IMR-90 (cell line): ENCODE results near the gene PGA4. TPM values are rescaled to one million over a fixed set of nuclear protein-coding genes. Genes with fewer than 3 reads are reported as not detected.
"Not testable (repeated sequence)": the region's sequence is repeated elsewhere in the genome, so short reads cannot be mapped to it uniquely, and the experiment has no call there.

Source experiments
- ATAC-seq: fragments of 200-7000 bp; cut with Tn5 transposase; 2 replicates; pipeline ENCODE4 v1.9.1; 2020; ENCODE audit warnings: low read depth, mild to moderate bottlenecking, moderate library complexity
- BruUV-seq: library from RNA; stranded (reverse); fragments of 400-500 nt; replicated peaks from 2 replicates; lab custom pipeline; 2021; lab: Mats Ljungman, UMichigan
- CTCF ChIA-PET: fragments of 300-600 bp; formaldehyde crosslinking; extraction: SDS; loops from one replicate; lab custom pipeline; 2021; ENCODE audit warnings: antibody characterized with exemption; lab: Yijun Ruan, JAX
- POLR2A ChIA-PET: fragments of 300-600 bp; sonication (Branson Sonifier 250); formaldehyde crosslinking; loops from one replicate; lab custom pipeline; 2022; ENCODE audit warnings: antibody characterized with exemption; ENCODE audit not compliant: unreplicated experiment; lab: Charles Lee
- DNase-seq: peaks from one replicate; pipeline ENCODE4 v3.0.0; 2013
- H2AFZ ChIP-seq: replicated peaks from 2 replicates; pipeline ENCODE3; 2013; ENCODE audit warnings: low read length, mild to moderate bottlenecking; ENCODE audit not compliant: poor library complexity
- H2AK5ac ChIP-seq: 2 replicates; pipeline ENCODE4 v1.6.1; 2013; ENCODE audit warnings: low read depth, low read length, inconsistent platforms
- H2AK9ac ChIP-seq: replicated peaks from 2 replicates; pipeline ENCODE3; 2013; ENCODE audit warnings: mild to moderate bottlenecking, low read depth, low read length, moderate library complexity; ENCODE audit not compliant: poor library complexity
- H2BK120ac ChIP-seq: 2 replicates; pipeline ENCODE4 v1.6.1; 2013; ENCODE audit warnings: low read depth, low read length, inconsistent platforms
- H2BK15ac ChIP-seq: 3 replicates; pipeline ENCODE4 v1.6.1; 2013; ENCODE audit warnings: low read depth, low read length, inconsistent platforms
- H2BK20ac ChIP-seq: 2 replicates; pipeline ENCODE4 v1.6.1; 2013; ENCODE audit warnings: low read depth, mild to moderate bottlenecking, inconsistent platforms, low read length, moderate library complexity
- H2BK5ac ChIP-seq: 2 replicates; pipeline ENCODE4 v1.6.1; 2013; ENCODE audit warnings: mild to moderate bottlenecking, low read depth, low read length, inconsistent platforms; ENCODE audit not compliant: poor library complexity, severe bottlenecking
- H3K14ac ChIP-seq: replicated peaks from 2 replicates; pipeline ENCODE4 v1.6.1; 2013; ENCODE audit warnings: low read depth, low read length, inconsistent platforms
- H3K18ac ChIP-seq: 2 replicates; pipeline ENCODE4 v1.6.1; 2013; ENCODE audit warnings: low read depth, low read length, control low read depth
- H3K23ac ChIP-seq: 2 replicates; pipeline ENCODE4 v1.6.1; 2013; ENCODE audit warnings: low read depth, low read length, inconsistent platforms
- H3K27ac ChIP-seq: 2 replicates; pipeline ENCODE4 v1.5.1; 2013; ENCODE audit warnings: mild to moderate bottlenecking, control low read depth, low read length; ENCODE audit not compliant: insufficient read depth
- H3K27me3 ChIP-seq: 2 replicates; pipeline ENCODE4 v1.6.1; 2013; ENCODE audit warnings: low read length; ENCODE audit not compliant: control insufficient read depth, insufficient read depth
- H3K36me3 ChIP-seq: 2 replicates; pipeline ENCODE4 v1.6.1; 2013; ENCODE audit warnings: low read length, mixed read lengths; ENCODE audit not compliant: control insufficient read depth, insufficient read depth
- H3K4ac ChIP-seq: 2 replicates; pipeline ENCODE4 v1.6.1; 2013; ENCODE audit warnings: low read depth, low read length, inconsistent platforms
- H3K4me1 ChIP-seq: 2 replicates; pipeline ENCODE4 v1.6.1; 2013; ENCODE audit warnings: low read length, mixed read lengths; ENCODE audit not compliant: control insufficient read depth, insufficient read depth
- H3K4me2 ChIP-seq: 2 replicates; pipeline ENCODE4 v1.6.1; 2013; ENCODE audit warnings: low read depth, mild to moderate bottlenecking, control low read depth, low read length, moderate library complexity
- H3K4me3 ChIP-seq: 2 replicates; pipeline ENCODE4 v1.5.1; 2013; ENCODE audit warnings: low read depth, mild to moderate bottlenecking, control low read depth, low read length, moderate library complexity; ENCODE audit not compliant: insufficient read depth
- H3K56ac ChIP-seq: 2 replicates; pipeline ENCODE4 v1.6.1; 2013; ENCODE audit warnings: low read length, inconsistent platforms; ENCODE audit not compliant: insufficient read depth; ENCODE audit errors: extremely low read depth
- H3K79me1 ChIP-seq, 2 experiments: 2 replicates each; pipeline ENCODE4 v1.6.1; 2013; ENCODE audit warnings: low read length in 2 of 2, inconsistent platforms in 1 of 2, low read depth in 1 of 2
- H3K9ac ChIP-seq: 2 replicates; pipeline ENCODE4 v1.6.1; 2013; ENCODE audit warnings: low read depth, low read length, control low read depth
- H3K9me1 ChIP-seq: 2 replicates; pipeline ENCODE4 v1.6.1; 2013; ENCODE audit warnings: low read length, inconsistent platforms; ENCODE audit not compliant: insufficient read depth
- H3K9me3 ChIP-seq: 2 replicates; pipeline ENCODE4 v1.6.1; 2013; ENCODE audit warnings: low read length; ENCODE audit not compliant: control insufficient read depth, insufficient read depth
- H4K20me1 ChIP-seq: 2 replicates; pipeline ENCODE4 v1.6.1; 2013; ENCODE audit warnings: low read length, inconsistent platforms; ENCODE audit not compliant: insufficient read depth
- H4K5ac ChIP-seq: 2 replicates; pipeline ENCODE4 v1.6.1; 2013; ENCODE audit warnings: mild to moderate bottlenecking, low read depth, low read length, control low read depth
- H4K8ac ChIP-seq, 2 experiments: 2 replicates each; pipeline ENCODE4 v1.6.1; 2013; ENCODE audit warnings: low read depth in 2 of 2, low read length in 2 of 2, control low read depth in 1 of 2, inconsistent platforms in 1 of 2
- H4K91ac ChIP-seq: 2 replicates; pipeline ENCODE4 v1.6.1; 2013; ENCODE audit warnings: low read depth, low read length, inconsistent platforms; ENCODE audit not compliant: insufficient read depth
- WGBS, 2 experiments: methylation state at CpG; one replicate each; pipeline versions ENCODE4 v1.1.5 to v1.1.7; 2013; ENCODE audit warnings: missing lambda C conversion rate in 2 of 2; ENCODE audit not compliant: insufficient read length in 1 of 2; ENCODE audit errors: extremely low coverage in 2 of 2; 5-methylcytosine and 5-hydroxymethylcytosine counted together
- dilution Hi-C: fragments of 300-500 bp; cut with HindIII; formaldehyde crosslinking; loops from one replicate; pipeline ENCODE4 v1.14.3; 2018; ENCODE audit warnings: low sequenced_read_pairs; ENCODE audit not compliant: unreplicated experiment
- in situ Hi-C: fragments of 300-500 bp; cut with MboI; formaldehyde crosslinking; loops from 3 replicates; pipeline ENCODE4 v1.14.3; 2019; ENCODE audit warnings: low sequenced_read_pairs, inconsistent platforms, mixed read lengths
- intact Hi-C: fragments of 100-400 bp; cut with micrococcal nuclease; formaldehyde crosslinking; loops from 2 replicates; pipeline ENCODE4 v1.10.0; 2022
- polyA plus RNA-seq, 3 experiments: library from polyadenylated mRNA; depleted of rRNA; stranded (reverse); fragments of >200 nt; gene quantifications; 2 replicates each; pipeline ENCODE4 v1.2.3, GENCODE V29; 2012; ENCODE audit warnings: low replicate concordance in 1 of 3
- total RNA-seq: library from RNA; depleted of rRNA; stranded (reverse); fragments of >200 nt; gene quantifications from 2 replicates; pipeline ENCODE4 v1.2.3, GENCODE V29; 2012

PGA4 gene
- total and polyA plus RNA-seq, 2 of the 4 experiments (the other 2 are of a cell fraction): not detected

GRCh38 chr11:61212202-61212601, 9.9 kb upstream of the PGA4 start:
- H3K4me3 ChIP-seq, H2BK15ac ChIP-seq, H3K18ac ChIP-seq, H2AFZ ChIP-seq, H4K91ac ChIP-seq, H4K8ac ChIP-seq, CTCF ChIA-PET, H4K5ac ChIP-seq, H3K27ac ChIP-seq, intact Hi-C loops, DNase-seq, dilution Hi-C loops, H3K36me3 ChIP-seq, H2AK5ac ChIP-seq, H2AK9ac ChIP-seq, ATAC-seq, H2BK120ac ChIP-seq, H3K4ac ChIP-seq, H3K4me1 ChIP-seq, BruUV-seq, H3K79me1 ChIP-seq, H2BK5ac ChIP-seq, H3K23ac ChIP-seq, POLR2A ChIA-PET, H3K9me1 ChIP-seq, in situ Hi-C loops, H3K4me2 ChIP-seq, H3K14ac ChIP-seq, H4K20me1 ChIP-seq, H2BK20ac ChIP-seq, H3K56ac ChIP-seq, H3K9ac ChIP-seq, H3K9me3 ChIP-seq, H3K27me3 ChIP-seq: not testable (repeated sequence)
- no CpG with 5 or more reads among the region's 15 CpGs for WGBS, 2 experiments

- H3K27me3 ChIP-seq, H2BK20ac ChIP-seq, H2AFZ ChIP-seq, H3K4ac ChIP-seq, DNase-seq, dilution Hi-C loops, H3K4me1 ChIP-seq, H2AK5ac ChIP-seq, H2BK15ac ChIP-seq, H4K5ac ChIP-seq, BruUV-seq, intact Hi-C loops, H3K27ac ChIP-seq, H3K4me3 ChIP-seq, H3K36me3 ChIP-seq, ATAC-seq, H3K56ac ChIP-seq, H3K79me1 ChIP-seq, H3K9me1 ChIP-seq, H4K8ac ChIP-seq, H4K91ac ChIP-seq, H2AK9ac ChIP-seq, H3K14ac ChIP-seq, H2BK5ac ChIP-seq, H2BK120ac ChIP-seq, H3K18ac ChIP-seq, H3K23ac ChIP-seq, CTCF ChIA-PET, in situ Hi-C loops, H3K4me2 ChIP-seq, H4K20me1 ChIP-seq, POLR2A ChIA-PET, H3K9me3 ChIP-seq, H3K9ac ChIP-seq: not testable (repeated sequence)
- no CpG with 5 or more reads among the region's 3 CpGs for WGBS, 2 experiments
Measured at GRCh38 chr11:61213711-61214324, 8.3 kb upstream of the PGA4 start.
